HG03378 (cell line): ENCODE data around the gene PEPD.

ENCODE experiments used
- ATAC-seq: cut with Tn5 transposase; IDR thresholded peaks from one replicate; pipeline ENCODE4 v1.9.1; 2021; ENCODE audit warnings: mild to moderate bottlenecking, moderate library complexity; ENCODE audit not compliant: unreplicated experiment

Gene PEPD

GRCh38 chr19:33512580-33513137, 8.9 kb downstream of the PEPD start:
- no peak for ATAC-seq

GRCh38 chr19:33512021-33512420, 9.6 kb downstream of the PEPD start:
- ATAC-seq = no peak

GRCh38 chr19:33511346-33511745, 10.2 kb downstream of the PEPD start:
- no peak for ATAC-seq

- ATAC-seq = no peak
These were observed 11.0 kb downstream of the PEPD start for GRCh38 chr19:33510462-33511194.

- no peak for ATAC-seq
These were observed 11.8 kb downstream of the PEPD start for GRCh38 chr19:33509774-33510173.

- ATAC-seq = no peak
These were observed 12.5 kb downstream of the PEPD start for GRCh38 chr19:33508941-33509614.

GRCh38 chr19:33508431-33508830, 13.2 kb downstream of the PEPD start:
- ATAC-seq = no peak

- ATAC-seq = no peak
These were observed 13.6 kb downstream of the PEPD start for GRCh38 chr19:33508009-33508408.

GRCh38 chr19:33507021-33507956, 14.3 kb downstream of the PEPD start:
- no peak for ATAC-seq

GRCh38 chr19:33506498-33506897, 15.1 kb downstream of the PEPD start:
- ATAC-seq = no peak

- no peak for ATAC-seq
These were observed 15.8 kb downstream of the PEPD start for GRCh38 chr19:33505823-33506222.

- no peak for ATAC-seq
These were observed 16.4 kb downstream of the PEPD start for GRCh38 chr19:33505148-33505547.

- ATAC-seq = no peak
These were observed 17.5 kb downstream of the PEPD start for GRCh38 chr19:33504058-33504444.

- ATAC-seq = no peak
These were observed 18.0 kb downstream of the PEPD start for GRCh38 chr19:33503433-33504057.

- no peak for ATAC-seq
These were observed 18.6 kb downstream of the PEPD start for GRCh38 chr19:33503030-33503429.

- no peak for ATAC-seq
These were observed 19.1 kb downstream of the PEPD start for GRCh38 chr19:33502521-33502920.

GRCh38 chr19:33501693-33502356, 19.8 kb downstream of the PEPD start:
- ATAC-seq = no peak

- no peak for ATAC-seq
These were observed 20.6 kb downstream of the PEPD start for GRCh38 chr19:33500991-33501390.

- no peak for ATAC-seq
These were observed 21.0 kb downstream of the PEPD start for GRCh38 chr19:33500586-33500985.
